Cardiac muscle cell (in vitro differentiated cells and primary cell): ENCODE results near the gene NT5M. TPM values are rescaled to one million over a fixed set of nuclear protein-coding genes. Genes with fewer than 3 reads are reported as not detected.

Source experiments
- DNase-seq, 2 donors: peaks; one replicate each; pipeline versions ENCODE4 v3.0.0 to v3.0.0-alpha.2; 2010 to 2017; ENCODE audit warnings: low read depth in 1 of 2, low spot score in 1 of 2
- H3K27ac ChIP-seq: fragments of 200-600 bp; sonication (generic); 2 replicates; pipeline ENCODE4 v1.5.1; 2016
- H3K27me3 ChIP-seq: fragments of 200-600 bp; sonication (generic); 2 replicates; pipeline ENCODE4 v1.6.0; 2016; ENCODE audit warnings: control low read depth
- H3K36me3 ChIP-seq: fragments of 200-600 bp; sonication (generic); 2 replicates; pipeline ENCODE4 v1.5.1; 2016; ENCODE audit warnings: control low read depth
- H3K4me1 ChIP-seq: fragments of 200-600 bp; sonication (generic); 2 replicates; pipeline ENCODE4 v1.8.1; 2017; ENCODE audit warnings: low read depth, mild to moderate bottlenecking, mixed run types
- H3K4me3 ChIP-seq: fragments of 200-600 bp; sonication (generic); 2 replicates; pipeline ENCODE4 v1.5.1; 2016; ENCODE audit warnings: mild to moderate bottlenecking
- H3K9me3 ChIP-seq: fragments of 200-600 bp; sonication (generic); 2 replicates; pipeline ENCODE4 v1.5.1; 2017; ENCODE audit warnings: low read depth, mild to moderate bottlenecking, control low read depth
- polyA plus RNA-seq: library from polyadenylated mRNA; unstranded; fragments of >200 nt; fragmentation: Nextera tagmentation; extraction: Ambion mirVana; gene quantifications from 2 replicates; pipeline ENCODE4 v1.2.1, GENCODE V29; 2016
- total RNA-seq: library from RNA; depleted of rRNA; stranded (reverse); fragments of >200 nt; gene quantifications from 2 replicates; pipeline ENCODE4 v1.2.3, GENCODE V29; 2016
- TF ChIP-seq, protein P1 (sequence below): IDR thresholded peaks from 2 replicates; pipeline ENCODE4 v1.5.1; 2012; ENCODE audit warnings: low read depth, mild to moderate bottlenecking, low read length

NT5M gene
- total and polyA plus RNA-seq, 2 experiments from 2014 or later: 32.9 to 38.5 TPM

DNA sequence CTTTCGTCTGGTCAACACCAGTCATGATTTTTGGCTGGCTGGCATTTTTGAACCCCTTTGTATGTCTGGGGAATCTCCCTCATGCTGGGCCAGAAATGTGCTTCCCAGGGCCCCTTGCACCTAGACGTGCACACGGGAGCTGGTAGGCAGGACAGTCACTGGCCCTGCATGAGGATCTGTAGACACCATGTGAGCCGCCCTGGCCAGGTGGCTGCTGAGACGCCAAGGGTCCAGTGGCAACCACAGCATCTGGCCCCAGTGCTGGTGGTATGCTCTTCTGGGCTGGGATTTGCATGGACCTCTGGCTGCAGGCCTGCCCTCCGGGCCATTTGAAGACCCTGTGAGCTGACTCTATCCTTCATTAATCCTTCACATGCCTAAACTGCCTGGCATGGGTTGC is 67.5 kb downstream of the NT5M start:
- no peaks in the 10 kb centered on the region for H3K27me3 ChIP-seq
- H3K27ac ChIP-seq: no peak overlapping the region
- H3K9me3 ChIP-seq: no peaks in the 10 kb centered on the region
- no peak overlapping the region for H3K4me3 ChIP-seq
- H3K4me1 ChIP-seq: no peaks in the 10 kb centered on the region
- H3K36me3 ChIP-seq: no peaks in the 10 kb centered on the region
- TF ChIP-seq, protein P1, sequence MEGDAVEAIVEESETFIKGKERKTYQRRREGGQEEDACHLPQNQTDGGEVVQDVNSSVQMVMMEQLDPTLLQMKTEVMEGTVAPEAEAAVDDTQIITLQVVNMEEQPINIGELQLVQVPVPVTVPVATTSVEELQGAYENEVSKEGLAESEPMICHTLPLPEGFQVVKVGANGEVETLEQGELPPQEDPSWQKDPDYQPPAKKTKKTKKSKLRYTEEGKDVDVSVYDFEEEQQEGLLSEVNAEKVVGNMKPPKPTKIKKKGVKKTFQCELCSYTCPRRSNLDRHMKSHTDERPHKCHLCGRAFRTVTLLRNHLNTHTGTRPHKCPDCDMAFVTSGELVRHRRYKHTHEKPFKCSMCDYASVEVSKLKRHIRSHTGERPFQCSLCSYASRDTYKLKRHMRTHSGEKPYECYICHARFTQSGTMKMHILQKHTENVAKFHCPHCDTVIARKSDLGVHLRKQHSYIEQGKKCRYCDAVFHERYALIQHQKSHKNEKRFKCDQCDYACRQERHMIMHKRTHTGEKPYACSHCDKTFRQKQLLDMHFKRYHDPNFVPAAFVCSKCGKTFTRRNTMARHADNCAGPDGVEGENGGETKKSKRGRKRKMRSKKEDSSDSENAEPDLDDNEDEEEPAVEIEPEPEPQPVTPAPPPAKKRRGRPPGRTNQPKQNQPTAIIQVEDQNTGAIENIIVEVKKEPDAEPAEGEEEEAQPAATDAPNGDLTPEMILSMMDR: no peak
- no peak for DNase-seq

DNA sequence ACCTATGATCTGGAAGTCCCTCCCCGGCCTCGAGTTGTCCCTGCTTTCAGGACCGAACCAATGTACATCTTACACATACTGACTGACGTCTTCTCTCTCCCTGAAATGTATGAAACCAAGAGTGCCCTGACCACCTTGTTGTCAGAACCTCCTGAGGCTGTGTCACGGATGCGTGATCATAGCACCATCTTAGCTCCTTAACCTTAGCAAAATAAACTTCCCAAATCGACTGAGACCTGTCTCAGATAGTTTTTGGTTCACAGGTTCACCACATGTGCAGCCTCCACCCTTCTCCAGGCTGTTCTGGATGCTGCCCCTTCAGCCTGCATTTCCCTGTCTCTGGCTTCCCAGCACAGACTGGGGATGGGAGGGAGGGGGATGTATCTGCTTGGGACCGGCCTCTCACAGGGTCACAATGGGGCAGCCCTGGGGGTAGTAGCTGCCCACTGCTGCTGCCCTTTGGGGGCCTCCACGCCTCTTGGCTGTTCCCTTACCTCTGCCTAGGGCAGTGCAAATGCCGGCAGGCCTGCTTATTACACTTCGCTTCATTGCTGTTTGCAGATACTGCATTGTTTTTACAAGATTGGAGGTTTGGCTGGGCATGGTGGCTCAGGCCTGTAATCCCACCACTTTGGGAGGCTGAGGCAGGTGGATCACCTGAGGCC is 69.8 kb downstream of the NT5M start:
- no peaks in the 10 kb centered on the region for H3K27me3 ChIP-seq
- H3K27ac ChIP-seq: no peak overlapping the region
- no peak for DNase-seq
- TF ChIP-seq, protein P1: no peak
- peaks cover 6% of the 10 kb centered on the region for H3K4me1 ChIP-seq
- no peaks in the 10 kb centered on the region for H3K9me3 ChIP-seq
- H3K4me3 ChIP-seq: no peak overlapping the region
- H3K36me3 ChIP-seq: no peaks in the 10 kb centered on the region

DNA sequence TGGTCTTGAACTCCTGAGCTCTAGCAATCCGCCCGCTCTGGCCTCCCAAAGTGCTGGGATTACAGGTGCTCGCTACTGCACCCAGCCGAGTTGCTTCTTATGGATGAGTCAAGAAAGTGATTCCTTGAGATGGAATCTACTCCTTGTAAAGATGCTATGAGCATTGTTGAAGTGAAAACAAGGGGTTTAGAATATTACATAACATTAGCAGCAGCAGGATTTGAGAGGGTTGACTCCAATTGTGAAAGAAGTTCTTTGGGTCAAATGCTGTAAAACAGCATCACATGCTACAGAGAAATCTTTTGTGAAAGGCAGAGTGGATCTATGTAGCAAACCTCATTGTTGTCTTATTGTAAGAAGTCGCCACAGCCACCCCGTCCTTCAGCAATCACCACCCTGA is 72.7 kb downstream of the NT5M start:
- H3K4me3 ChIP-seq: no peak overlapping the region
- no peak overlapping the region for H3K27ac ChIP-seq
- no peaks in the 10 kb centered on the region for H3K9me3 ChIP-seq
- TF ChIP-seq, protein P1: no peak
- peaks cover 8% of the 10 kb centered on the region for H3K27me3 ChIP-seq
- no peak for DNase-seq
- H3K4me1 ChIP-seq: peaks cover 6% of the 10 kb centered on the region
- H3K36me3 ChIP-seq: no peaks in the 10 kb centered on the region

DNA sequence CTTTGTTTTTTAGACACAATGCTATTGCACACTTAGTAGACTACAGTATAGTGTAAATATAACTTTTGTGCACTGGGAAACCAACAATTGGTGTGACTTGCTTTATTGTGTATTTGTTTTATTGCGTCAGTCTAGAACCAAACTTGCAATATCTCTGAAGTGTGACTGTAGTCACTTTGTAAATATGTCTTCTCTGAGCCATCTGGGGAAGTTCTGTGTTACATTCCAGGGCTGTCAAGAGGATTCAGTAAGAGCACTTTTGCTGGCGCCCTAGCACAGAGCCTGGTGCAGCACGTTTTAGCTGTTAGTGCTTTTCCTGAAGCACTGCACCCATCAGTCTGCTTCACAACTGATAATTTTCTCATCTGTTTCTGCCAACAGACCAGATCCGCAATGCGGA is 73.2 kb downstream of the NT5M start:
- Histone ChIP-seq H3K9me3 (no peaks in the 10 kb centered on the region), H3K4me3 (no peak overlapping the region), H3K4me1 (peaks cover 6% of the 10 kb centered on the region), H3K36me3 (no peaks in the 10 kb centered on the region), H3K27ac (no peak overlapping the region), H3K27me3 (peaks cover 8% of the 10 kb centered on the region)
- TF ChIP-seq, protein P1: no peak
- peak; percentile 52 to 57 for DNase-seq

DNA sequence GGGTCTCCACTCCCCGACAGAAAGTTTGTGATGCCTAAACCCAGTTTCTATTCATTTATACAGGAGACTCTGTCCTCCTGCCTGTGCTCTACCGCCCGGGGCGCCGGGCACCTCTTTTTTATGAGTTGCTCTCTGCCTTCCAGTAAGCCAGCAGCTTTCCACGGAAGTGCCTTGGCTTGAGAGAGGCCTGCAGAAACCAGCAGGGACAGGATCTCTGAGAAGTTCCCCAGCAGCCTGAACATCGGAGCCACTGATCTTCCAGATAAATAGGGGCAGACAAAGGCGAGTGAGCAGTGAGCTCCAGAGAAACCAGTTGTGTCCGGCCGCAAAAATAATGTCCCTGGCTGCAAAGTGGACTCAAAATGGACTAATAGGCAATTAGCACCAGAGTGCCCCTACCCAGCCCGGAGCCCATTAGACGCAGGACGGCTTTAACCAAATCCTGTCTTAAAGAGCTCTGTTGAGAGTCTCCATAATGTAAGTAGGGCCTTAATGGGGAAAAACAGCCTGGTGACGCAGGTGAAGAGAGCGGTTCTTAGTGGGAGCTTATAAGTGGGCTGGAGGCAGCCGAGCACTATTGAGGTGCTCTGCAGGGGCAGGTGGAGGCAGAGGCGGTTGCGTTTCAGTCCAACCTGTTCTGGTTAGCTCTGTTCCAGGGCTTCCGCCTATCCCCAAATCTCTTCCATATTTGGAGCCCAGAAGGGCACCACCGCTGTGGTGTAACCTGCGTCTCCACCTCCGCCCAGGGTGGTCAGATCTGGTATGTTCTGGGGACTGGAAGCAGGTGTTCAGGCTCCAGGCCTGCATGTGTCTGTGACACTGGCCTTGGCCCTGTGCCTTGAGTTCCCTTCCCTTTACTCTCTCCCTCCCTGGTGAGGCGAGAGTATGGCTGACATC is 74.1 kb downstream of the NT5M start:
- H3K27ac ChIP-seq: no peak overlapping the region
- DNase-seq: no peak
- H3K4me3 ChIP-seq: no peak overlapping the region
- H3K36me3 ChIP-seq: no peaks in the 10 kb centered on the region
- H3K9me3 ChIP-seq: no peaks in the 10 kb centered on the region
- TF ChIP-seq, protein P1: no peak
- peaks cover 6% of the 10 kb centered on the region for H3K4me1 ChIP-seq
- peaks cover 8% of the 10 kb centered on the region for H3K27me3 ChIP-seq
